ENCODE measurements around the gene DENND4C. TPM values are rescaled to one million over a fixed set of nuclear protein-coding genes. Genes with fewer than 3 reads are reported as not detected.
"Not testable (repeated sequence)": the region's sequence is repeated elsewhere in the genome, so short reads cannot be mapped to it uniquely, and the experiment has no call there.

DENND4C gene
- total RNA-seq, 2 donors from 2014 or later: 54.9 to 58.3 TPM

DNA sequence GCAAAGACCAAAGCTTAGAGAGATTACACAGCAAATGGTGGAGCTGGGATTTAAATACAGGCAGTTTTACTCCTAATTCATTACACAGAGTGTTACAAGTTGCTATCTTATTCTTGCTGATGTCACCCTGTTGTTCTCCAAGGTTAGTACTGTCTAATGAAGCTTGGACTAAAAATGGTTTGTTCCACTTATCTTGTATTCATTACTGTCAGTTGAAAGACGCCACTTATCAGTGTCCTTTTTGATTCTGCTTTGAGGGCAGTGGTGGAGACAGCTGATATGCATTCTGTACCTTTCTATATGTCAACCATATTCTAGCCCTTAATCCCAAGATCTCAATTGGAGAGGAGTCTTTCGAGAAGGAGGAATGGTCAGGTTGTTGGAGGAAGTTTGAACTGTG is 14.0 kb upstream of the DENND4C start:
- DNase-seq (ENCODE audit: low spot score): no peak
- intact Hi-C loops (cut with DNase I): no loop called here

DNA sequence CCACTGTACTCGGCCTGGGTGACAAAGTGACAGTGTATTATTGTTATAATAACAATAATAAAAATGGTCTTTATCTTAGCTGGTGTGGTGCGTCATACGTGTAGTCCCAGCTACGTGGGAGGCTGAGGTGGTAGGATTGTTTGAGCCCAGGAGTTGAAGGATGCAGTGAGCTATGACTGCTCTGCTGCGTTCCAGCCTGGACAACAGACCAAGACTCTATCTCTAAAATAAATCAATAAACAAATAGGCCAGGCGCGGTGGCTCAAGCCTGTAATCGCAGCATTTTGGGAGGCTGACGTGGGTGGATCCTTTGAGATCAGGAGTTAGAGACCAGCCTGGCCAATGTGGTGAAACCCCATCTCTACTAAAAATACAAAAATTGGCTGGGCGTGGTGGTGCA is 9.2 kb upstream of the DENND4C start:
- intact Hi-C loops (cut with DNase I): no loop called here
- DNase-seq (ENCODE audit: low spot score): no peak

DNA sequence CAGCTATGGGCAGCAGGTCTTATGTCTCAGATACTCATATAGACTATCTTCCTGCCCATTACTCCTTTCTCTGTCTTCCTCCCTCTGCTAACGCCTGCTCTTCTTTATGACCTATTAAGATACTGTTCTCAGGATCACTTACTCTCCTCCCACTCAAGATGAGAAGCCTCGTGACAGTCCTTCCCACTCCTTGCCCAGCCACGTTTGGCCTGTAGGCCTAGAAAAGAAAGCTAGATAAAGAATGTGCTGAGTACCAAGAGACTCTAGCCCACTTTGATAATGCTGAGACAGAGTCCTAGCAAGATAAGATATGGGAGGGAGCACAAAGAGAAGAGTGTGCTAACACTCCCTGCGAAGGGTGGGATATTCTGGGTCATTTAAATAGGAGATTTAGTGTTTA is 6.8 kb upstream of the DENND4C start:
- DNase-seq (ENCODE audit: low spot score): no peak
- intact Hi-C loops (cut with DNase I): no loop called here

DNA sequence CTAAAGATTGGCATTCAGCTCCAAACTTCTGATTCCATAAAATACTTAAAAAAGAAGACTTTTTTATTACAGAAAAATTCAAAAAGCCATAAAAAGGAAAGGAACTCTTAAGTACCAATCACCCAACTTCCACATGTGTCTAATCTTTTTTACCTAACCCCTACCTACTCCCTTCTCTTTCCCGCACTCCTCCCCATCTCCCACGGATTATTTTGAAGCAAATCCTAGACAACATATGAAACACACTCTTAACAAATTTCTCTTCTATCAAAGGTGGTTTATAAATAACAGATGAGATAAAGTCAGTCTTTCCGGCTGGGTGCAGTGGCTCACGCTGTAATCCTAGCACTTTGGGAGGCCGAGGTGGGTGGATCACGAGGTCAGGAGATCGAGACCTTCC is 5.9 kb upstream of the DENND4C start:
- intact Hi-C loops (cut with DNase I): no loop called here

DNA sequence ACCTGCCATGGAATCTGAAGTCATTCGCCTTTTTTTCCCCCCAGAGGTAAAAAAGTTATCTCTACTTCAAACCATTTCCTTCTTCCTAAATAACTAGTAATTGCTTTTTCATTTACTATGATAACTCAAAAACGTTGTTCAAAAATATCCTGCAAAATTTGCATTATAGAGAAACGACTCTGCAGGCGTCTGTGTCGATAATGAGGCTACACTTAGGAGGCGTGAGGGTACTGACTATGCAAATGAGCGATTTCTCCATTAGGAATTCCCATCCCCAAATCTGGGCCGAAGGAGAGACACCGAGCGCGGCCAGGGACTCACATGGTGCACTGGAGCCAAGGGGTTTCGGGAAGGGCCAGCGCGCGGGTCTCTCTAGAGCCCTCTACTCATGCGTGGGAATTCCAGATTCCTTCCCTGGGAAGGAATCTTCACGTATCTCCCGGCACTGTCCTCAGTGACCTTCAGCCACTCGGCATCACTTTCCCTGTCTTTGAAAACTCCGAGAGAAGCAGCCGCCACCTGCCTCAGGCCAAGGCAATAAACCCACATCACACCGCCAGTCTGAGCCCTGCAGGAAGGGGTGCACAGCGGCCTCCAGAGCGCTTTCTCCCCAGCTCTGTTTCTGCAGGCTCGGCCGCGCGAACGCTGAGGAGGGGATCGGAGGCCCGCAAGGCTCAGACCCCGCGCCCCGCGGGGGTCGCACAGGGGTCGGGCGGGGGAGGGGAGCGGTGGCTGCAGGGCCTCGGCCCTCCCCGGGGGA is 718 bp upstream of the DENND4C start:
- intact Hi-C loops (cut with DNase I): no loop called here
- DNase-seq (ENCODE audit: low spot score): peak; percentile 86

More for the DNA sequence above, 5.9 kb upstream of the DENND4C start:
- DNase-seq (ENCODE audit: low spot score): no peak

GRCh38 chr9:19231126-19231903 is 822 bp downstream of the DENND4C start:
- DNase-seq (ENCODE audit: low spot score): no peak
- intact Hi-C loops (cut with DNase I): no loop called here

- intact Hi-C loops (cut with DNase I): no loop called here
- no peak for DNase-seq (ENCODE audit: low spot score)
Measured at GRCh38 chr9:19231904-19232822, 1.7 kb downstream of the DENND4C start.

- intact Hi-C loops (cut with DNase I): no loop called here
- no peak for DNase-seq (ENCODE audit: low spot score)
Measured at GRCh38 chr9:19232823-19233194, 2.3 kb downstream of the DENND4C start.

DNA sequence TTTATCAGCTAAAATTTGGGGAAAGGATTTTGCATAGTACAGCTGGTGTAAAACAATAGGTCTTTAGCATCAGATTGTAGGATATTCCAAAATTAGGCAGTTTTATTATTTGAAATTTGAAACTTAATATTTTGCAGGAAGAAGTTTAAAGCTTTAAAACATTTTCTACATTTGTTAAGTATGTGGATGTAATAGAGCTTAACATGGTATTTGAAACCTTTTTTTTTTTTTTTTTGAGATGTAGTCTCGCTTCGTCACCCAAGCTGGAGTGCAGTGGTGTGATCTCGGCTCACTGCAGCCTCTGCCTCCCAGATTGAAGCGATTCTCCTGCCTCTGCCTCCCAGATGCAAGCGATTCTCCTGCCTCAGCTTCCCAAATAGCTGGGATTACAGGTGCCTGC is 2.9 kb downstream of the DENND4C start:
- intact Hi-C loops (cut with DNase I): no loop called here
- no peak for DNase-seq (ENCODE audit: low spot score)

DNA sequence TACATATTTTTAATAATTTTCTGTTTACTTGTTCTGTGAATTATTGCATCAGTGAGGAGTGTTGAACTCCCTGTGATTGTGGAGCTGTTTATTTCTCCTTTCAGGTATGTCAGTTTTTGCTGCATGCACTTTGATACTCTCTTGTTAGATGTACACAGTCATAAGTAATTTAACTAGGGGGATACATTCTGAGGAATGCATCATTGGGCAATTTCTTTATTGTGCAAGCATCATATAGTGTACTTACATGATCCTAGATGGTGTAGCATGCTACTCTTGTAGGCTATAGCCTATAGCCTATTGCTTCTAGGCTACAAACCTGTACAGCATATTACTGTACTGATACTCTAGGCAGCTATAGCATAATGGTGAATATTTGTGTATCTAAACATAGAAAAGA is 9.5 kb downstream of the DENND4C start:
- no peak for DNase-seq (ENCODE audit: low spot score)
- intact Hi-C loops (cut with DNase I): no loop called here

GRCh38 chr9:19241728-19242127 is 11.2 kb downstream of the DENND4C start:
- intact Hi-C loops (cut with DNase I): no loop called here
- DNase-seq (ENCODE audit: low spot score): no peak

GRCh38 chr9:19243366-19244033 is 13.0 kb downstream of the DENND4C start:
- intact Hi-C loops (cut with DNase I): no loop called here
- no peak for DNase-seq (ENCODE audit: low spot score)

DNA sequence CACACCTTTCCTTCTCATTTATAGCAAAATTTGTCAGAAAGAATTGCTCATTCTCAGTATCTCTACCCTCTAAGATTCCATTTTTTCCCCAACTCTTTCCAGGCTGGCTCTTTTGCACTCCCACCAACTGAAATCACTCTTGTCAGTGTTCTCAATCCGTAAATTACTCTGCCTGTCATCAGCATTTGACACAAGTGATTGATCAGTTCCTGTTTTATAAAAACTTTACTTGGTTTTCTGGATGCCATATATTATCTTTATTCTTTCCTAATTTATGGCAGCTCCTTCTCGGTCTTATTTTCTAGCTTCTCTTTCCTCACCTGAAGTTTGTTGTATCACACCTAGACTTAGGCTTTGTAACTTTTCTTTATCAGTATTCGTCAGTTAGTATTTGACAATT is 16.4 kb downstream of the DENND4C start:
- DNase-seq (ENCODE audit: low spot score): no peak
- intact Hi-C loops (cut with DNase I): no loop called here

GRCh38 chr9:19247420-19247819 is 16.9 kb downstream of the DENND4C start:
- intact Hi-C loops (cut with DNase I): no loop called here
- DNase-seq (ENCODE audit: low spot score): no peak

- intact Hi-C loops (cut with DNase I); DNase-seq (ENCODE audit: low spot score): not testable (repeated sequence)
Measured at GRCh38 chr9:19250346-19250745, 19.9 kb downstream of the DENND4C start.

DNA sequence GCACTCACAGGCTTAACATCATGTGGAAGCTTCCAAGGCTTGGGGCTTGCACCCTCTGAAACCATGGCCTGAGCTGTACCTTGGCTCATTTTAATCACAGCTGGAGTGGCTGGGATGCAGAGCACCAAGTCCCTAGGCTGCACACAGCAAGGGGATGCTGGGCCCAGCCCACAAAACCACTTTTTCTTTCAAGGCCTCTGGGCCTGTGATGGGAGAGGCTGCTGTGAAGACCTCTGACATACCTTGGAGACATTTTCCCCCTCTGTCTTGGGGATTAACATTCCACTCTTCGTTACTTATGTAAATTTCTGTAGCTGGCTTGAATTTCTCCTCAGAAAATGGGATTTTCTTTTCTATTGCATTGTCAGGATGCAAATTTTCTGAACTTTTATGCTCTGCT is 20.7 kb downstream of the DENND4C start:
- DNase-seq (ENCODE audit: low spot score); intact Hi-C loops (cut with DNase I): not testable (repeated sequence)

DNA sequence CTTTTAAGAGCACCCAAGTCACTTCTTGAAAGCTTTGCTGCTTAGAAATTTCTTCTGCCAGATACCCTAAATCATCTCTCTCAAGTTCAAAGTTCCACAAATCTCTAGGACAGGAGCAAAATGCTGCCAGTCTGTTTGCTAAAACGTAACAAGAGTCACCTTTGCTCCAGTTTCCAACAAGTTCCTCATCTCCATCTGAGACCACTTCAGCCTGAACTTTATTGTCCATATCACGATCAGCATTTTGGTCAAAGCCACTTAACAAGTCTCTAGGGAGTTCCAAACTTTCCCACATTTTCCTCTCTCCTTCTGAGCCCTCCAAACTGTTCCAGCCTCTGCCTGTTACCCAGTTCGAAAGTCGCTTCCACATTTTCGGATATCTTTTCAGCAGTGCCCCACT is 21.1 kb downstream of the DENND4C start:
- intact Hi-C loops (cut with DNase I); DNase-seq (ENCODE audit: low spot score): not testable (repeated sequence)

- DNase-seq (ENCODE audit: low spot score): no peak
- intact Hi-C loops (cut with DNase I): no loop called here
Measured at GRCh38 chr9:19252174-19252884, 21.8 kb downstream of the DENND4C start.

DNA sequence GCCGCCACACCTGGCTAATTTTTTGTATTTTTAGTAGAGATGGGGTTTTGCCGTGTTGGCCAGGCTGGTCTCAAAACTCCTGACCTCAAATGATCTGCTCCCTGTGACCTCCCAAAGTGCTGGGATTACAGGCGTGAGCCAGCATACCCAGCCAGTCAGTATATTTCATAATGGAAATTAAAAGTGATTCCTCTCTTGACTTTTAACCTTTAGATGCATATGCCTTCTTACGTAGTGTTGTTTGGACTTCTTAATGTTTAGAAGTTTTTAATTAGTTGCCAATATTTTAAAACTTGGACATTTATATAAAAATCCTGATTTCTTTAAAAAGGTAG is 22.4 kb downstream of the DENND4C start:
- DNase-seq (ENCODE audit: low spot score): no peak
- intact Hi-C loops (cut with DNase I): no loop called here

All from posterior vena cava (tissue), 2 donors.